ENCODE data around the gene CDV3.
"Not testable (repeated sequence)": the region's sequence is repeated elsewhere in the genome, so short reads cannot be mapped to it uniquely, and the experiment has no call there.

The CDV3 gene, protein sequence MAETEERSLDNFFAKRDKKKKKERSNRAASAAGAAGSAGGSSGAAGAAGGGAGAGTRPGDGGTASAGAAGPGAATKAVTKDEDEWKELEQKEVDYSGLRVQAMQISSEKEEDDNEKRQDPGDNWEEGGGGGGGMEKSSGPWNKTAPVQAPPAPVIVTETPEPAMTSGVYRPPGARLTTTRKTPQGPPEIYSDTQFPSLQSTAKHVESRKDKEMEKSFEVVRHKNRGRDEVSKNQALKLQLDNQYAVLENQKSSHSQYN

DNA sequence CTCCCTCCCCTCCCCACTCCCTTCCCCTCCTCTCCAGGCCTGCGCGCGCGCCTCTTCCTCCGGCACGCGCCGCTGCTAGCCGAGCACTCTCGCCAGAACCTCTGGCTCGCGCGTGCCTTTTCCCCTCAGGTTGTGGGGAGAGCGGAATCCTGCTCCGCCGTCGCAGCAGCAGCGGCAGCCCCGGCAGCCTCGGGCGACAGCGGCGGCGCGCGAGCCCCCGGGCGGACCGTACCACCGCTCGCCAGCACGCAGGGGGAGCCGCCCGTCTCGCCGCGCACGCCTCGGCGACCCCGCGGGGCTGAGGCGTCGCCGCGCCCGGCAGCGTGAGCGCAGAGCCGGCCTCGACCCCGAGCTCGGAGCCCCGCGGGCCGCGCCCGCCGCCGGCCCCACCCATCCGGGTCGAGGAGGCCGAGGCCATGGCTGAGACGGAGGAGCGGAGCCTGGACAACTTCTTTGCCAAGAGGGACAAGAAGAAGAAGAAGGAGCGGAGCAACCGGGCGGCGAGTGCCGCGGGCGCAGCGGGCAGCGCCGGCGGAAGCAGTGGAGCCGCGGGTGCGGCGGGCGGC lies at the start of gene CDV3:
CDV3 (plus strand) TSS at position 58 of the 566 bp plus-strand sequence; CDS start at position 417, 359 bp downstream.
- no peak for DNase-seq

DNA sequence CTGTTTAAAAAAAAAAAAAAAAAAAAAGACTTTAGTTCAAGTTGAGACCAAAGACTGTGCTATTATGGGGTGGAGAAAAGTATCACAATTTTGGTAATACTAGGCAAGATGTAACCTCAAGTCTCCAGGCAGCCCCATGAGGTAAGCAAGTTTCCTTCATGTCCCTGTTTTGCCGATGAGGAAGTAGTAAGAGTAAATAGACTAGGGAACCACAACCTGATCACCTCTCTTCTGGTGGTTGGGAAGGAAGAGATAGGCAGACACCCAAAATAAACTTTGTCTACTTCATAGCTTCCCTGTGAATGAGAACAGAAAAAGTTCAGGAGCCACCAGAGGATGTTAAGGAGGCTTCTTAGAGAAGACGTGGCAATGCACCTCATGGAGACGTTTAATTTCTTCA lies 49.7 kb upstream of the CDV3 start:
- not testable (repeated sequence) for DNase-seq

DNA sequence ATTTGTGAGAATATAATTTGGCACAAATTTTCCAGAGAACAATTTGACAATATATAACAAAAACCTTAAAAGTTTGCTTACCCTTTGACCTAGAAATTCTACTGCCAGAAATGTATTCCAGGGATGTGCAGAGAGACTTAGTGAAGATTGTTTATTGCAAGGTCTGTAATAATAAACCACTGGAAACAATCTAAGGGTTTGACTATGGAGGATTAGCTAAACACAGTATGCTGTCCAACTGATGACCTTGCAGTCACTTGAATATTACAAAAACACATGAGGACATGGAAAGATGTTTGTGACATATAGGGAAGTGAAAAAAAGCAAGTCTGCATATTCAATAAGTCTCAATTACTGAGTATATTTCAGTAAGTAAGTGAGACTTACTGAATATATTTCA lies 48.1 kb upstream of the CDV3 start:
- DNase-seq = no peak

DNA sequence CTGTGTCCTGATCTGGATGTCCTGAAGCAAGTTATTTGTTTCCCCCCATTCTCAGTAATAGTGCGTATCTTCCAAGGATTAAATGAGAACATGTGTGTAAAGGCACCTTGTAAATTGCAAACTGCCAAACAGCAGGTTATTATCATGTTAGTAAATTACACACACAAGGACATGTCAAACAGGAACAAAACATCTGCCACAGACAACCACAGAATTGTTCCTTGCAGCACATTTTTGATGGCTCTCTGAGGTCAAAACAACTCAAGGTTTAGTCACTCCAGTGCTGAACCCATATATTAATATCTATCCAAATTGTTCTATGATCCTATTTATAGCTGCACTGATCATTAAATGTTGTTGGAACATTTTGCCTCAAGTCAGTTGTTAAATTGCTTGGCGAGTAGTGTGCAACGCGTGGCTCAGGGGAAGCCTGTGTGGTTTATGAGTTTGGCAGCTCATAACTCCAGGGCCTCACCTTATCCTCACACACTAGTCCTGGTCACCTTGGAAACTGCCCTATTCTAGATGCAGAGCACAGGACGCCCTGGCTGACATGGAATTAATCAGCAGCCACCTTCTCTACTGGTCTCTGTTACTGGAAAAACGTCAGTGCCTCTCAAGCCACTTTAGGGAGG lies 46.3 kb upstream of the CDV3 start:
- no peak for DNase-seq

DNA sequence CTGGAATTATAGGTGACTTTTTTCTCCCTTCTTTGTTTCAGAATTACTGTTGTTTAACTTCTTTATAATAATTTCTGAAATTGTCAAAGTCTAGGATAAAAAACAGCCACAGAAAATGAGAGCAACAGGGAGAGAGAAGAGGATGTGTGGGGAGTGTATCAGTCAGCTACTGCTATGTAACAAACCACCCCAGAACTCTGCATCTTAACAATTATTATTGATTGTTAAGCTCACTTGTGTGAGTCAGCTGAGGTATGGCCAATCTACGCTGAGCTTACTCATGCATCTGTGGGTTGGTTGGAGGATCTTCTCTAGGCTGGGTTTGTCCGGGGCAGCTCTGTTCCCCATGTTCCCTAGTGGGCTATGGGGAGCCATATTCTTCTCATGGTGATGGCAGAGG lies 43.7 kb upstream of the CDV3 start:
- DNase-seq = no peak

DNA sequence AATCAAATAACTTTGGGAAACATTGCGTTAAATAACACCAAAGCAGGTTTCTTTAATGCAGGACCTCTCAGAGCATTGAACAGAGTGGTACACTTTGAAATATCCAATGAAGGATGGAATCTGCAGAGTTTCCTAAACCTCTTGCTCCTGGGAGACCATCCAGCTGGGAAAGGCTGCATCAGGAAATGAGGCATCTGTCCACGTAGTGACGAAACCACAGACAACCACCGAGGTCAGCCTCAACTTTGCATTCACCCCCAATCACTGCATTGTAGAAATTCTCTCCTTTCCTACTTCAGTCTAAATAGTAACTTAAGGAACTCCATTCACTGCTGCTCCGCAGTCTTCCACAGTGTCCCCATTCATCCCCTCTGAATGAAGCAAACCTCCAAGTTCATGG lies 41.5 kb upstream of the CDV3 start:
- DNase-seq = no peak

DNA sequence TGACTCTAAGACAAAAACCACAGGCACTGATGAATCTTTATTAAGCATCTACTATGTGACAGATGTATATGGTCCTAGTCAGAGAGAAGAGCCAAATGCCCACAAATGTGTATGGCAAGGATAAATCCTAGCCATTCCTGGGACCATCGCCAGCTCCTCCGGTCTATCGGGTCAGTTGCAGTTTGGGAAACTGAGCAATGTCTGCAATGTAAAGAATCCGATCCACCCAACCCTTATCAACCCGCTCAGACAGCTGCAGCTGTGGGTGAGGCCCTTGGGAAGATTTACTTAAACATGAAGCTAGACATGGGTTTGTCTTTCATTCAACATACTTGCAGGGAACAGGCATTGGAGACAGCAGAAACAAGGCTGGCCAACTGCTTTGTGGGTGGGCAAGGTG lies 40.5 kb upstream of the CDV3 start:
- no peak for DNase-seq

DNA sequence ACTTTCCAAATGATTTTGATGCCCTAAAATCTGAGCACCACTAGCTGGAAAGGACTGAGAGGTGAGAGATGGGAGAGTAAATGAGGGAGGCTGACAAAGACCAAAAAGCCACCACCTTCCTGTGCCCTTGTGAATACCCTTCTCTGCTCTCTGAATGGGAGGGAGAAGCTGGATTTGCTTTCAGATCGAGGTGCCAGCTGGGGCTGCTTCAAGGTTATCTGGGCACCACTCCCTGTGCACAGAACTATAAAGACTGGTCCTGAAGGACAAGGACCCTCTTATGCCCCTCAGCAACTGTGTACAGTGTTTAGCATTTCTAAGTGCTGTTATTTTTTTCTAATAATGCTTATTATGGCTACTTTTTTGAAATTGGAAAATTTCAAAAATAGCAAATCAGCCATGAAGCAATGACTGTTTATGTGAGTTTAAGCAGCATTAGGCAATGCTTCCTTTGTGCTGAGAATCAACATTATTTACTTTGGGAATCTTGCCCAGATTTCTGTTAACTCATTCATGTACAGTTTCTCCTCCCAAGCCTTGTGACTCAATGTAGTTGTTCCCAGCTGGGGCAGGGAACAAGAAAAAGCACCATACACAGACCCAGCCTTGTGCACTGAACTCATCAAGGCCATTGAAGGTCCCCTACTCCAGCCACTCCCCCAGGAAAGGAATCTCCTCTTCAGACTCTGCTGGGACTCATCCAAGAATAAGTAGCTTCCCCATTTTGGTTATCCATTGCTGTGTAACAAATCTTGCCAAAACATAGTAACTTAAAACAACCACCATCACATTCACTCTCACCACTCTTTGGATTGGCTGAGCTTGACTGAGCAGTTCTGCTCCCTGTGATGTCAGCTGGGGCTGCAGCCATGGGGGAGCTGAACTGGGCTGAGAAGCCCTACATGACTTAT lies 37.3 kb upstream of the CDV3 start:
- peak; percentile 79 to 89 for DNase-seq

DNA sequence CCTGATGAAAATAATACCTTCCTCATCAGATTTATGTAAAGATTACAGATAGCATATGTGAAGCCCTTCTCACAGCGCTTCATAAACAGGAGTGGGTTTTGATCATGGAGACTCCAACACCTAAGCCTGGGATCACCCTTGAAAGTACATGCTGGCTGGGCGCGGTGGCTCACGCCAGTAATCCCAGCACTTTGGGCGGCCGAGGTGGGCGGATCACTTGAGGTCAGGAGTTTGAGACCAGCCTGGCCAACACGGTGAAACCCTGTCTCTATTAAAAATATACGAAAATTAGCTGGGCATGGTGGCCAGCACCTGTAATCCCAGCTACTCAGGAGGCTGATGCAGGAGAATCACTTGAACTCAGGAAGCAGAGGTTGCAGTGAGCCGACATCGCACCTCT lies 36.4 kb upstream of the CDV3 start:
- DNase-seq = not testable (repeated sequence)

DNA sequence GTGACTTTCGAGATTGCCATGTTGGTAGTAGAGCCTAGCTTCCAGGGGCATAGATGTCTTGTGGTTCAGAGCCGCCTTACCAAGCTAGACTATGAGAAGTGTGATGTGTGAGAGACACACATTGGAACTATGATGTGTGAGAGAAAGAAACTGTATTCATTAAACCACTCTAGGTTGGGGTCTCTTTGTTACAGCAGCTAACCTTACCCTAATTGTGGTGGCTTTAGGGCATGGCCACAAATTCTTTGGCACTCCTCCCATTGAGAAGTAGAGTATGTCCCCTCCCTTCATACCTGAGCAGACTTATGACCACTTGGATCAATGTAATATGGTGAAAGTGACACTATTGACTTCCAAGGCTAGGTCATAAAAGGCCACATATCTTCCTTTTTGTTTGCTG lies 35.3 kb upstream of the CDV3 start:
- no peak for DNase-seq

DNA sequence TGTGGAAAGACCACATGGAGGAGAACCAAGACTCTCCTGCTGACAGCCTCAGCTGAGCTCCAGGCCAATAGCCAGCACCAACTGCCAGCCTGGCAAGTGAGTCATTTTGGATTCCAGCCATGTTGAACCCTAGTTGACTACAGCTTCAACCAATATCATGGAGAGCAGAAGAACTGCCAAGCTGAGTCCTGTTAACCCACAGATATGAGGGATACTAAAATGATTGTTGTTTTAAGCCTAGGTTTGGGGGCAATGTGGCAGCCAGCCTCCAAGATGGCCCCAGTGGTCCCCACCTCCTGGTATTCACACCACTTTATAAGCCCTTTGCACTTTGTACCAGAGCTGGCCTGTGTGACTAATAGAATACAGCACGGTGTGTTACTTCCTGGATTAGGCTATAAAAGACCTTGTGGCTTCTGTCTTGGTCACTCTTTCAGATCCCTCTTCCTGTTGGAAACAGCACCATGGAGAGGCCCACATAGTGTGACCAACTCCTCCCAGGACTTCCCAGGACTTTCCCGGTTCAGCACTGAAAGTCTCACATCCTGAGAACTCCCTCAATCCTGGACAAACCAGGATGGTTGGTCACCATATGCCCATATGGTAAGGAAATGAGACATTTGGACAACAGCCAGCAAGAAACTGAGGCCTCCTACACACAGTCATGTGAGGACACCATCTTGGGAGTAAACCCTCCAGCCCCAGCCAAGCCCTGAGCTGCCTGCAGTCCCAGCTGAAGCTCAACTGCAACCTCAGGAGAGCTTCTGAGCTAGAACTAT lies 32.4 kb upstream of the CDV3 start:
- peak; percentile 59 to 96 for DNase-seq

DNA sequence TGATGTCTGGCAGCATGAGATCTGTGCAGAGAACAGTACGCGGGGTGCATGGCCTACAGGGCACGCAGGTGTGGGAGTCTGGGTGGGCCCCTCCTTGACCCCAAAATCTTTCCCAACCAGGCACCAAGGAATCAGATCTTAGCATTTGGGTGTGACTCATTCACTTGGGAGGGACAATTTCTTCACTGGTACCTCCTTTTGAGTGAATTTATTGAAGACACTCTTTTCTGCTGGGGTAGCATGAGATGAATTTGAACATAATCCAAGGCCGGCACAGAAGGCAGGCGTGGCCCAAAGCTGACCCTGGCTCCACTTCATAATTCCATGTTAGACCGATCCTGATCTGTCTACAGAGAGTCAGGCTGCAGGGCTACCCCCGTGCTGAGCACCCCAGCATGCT lies 30.6 kb upstream of the CDV3 start:
- DNase-seq = no peak

DNA sequence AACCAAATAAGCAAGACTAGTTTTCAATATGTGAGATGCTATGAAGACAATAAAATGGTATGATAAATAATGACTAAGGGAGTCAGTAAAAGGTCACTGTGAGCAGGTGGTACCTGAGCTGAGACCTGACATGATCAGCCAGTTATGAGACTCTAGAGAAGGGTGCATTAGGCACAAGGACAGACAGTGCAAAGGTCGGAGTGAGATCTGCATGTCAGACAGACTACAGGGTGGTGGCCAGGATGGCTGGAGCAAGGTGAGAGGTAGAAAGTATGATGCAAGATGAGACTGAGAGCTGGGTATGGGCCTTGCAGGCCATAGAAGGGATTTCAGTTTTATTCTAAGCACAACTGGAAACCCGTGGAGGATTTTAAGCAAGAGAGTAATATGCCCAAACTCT lies 28.5 kb upstream of the CDV3 start:
- DNase-seq = not testable (repeated sequence)

DNA sequence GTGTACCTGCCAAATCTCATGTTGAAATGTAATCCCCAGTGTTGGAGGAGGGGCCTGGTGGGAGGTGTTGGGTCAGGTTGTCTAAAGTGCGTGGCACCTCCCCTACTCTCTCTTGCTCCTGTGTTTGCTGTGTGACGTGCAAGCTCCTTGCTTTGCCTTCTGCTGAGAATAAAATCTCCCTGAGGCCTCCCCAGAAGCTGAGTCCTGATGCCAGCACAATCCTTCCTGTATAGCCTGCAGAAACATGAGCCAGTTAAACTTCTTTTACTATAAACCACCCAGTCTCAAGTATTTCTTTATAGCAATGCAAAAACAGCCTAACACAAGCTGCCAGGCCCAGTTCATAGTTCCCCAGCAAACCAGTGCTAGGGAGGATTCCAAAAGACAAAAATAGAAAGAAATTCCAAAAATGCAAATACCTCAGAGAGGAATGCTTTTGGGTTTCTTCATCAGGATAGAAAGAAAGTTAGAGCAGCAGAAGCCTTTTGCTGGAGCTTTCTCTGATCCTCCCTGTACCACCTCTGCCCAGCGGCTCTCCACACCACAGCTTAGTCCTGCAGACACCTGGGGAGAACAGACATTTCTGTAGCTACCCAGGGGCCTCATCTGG lies 25.9 kb upstream of the CDV3 start:
- no peak for DNase-seq

DNA sequence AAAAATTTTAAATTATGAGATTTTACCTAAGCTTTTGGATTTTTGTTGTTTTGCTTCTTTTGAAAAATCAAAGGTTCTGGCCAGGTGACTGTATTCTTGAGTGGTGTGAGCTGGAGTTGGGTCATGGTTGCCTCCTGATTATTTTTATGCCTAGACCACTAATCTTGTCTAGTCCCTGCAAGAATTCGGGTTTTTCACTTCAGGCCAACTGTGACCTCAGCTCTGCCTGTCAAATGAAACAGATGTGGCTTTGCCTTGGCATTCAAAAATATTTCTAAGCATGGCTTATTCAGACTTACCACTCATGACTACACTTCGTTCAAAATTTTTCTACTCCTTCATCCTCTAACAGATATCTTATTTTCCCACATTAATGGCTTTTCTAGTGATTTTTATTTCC lies 25.4 kb upstream of the CDV3 start:
- no peak for DNase-seq

DNA sequence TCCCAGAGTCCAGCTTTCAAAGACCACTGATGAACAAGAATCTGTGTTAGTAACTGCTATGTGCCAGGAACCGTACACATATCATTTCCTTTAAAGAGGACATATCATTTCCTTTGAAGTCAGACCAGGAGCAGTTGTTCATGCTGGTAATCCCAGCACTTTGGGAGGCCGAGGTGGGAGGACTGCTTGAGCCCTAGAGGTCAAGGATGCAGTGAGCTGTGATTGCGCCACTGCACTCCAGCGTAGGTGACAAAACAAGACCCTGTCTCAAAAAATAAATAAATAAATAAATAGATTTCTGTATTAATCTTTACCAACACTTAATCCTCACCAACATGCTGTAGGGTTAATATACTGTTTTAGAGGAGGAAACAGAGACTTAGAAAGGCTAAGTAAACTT lies 23.9 kb upstream of the CDV3 start:
- DNase-seq = no peak

DNA sequence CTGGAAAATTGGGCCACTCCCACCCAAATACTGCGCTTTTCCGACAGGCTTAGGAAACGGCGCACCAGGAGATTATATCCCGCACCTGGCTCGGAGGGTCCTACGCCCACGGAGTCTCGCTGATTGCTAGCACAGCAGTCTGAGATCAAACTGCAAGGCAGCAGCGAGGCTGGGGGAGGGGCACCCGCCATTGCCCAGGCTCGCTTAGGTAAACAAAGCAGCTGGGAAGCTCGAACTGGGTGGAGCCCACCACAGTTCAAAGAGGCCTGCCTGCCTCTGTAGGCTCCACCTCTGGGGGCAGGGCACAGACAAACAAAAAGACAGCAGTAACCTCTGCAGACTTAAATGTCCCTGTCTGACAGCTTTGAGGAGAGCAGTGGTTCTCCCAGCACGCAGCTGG lies 21.9 kb upstream of the CDV3 start:
- not testable (repeated sequence) for DNase-seq

DNA sequence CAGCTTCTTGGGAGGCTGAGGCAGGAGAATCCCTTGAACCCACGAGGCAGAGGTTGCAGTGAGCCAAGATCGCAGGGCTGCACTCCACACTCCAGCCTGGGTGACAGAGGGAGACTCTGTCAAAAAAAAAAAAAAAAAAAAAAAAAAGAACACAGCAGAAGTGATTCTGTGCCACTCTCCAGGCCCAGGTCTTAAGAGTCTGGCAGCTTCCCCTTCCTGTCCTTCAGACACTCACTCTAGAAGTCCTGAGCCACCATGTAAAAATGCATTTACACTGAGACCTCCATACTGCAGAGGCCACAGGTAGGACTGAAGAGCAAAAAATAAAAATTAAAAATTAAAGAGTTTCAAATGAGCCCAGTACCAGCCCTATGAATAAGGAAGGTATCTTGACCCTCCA lies 11.8 kb upstream of the CDV3 start:
- no peak for DNase-seq

DNA sequence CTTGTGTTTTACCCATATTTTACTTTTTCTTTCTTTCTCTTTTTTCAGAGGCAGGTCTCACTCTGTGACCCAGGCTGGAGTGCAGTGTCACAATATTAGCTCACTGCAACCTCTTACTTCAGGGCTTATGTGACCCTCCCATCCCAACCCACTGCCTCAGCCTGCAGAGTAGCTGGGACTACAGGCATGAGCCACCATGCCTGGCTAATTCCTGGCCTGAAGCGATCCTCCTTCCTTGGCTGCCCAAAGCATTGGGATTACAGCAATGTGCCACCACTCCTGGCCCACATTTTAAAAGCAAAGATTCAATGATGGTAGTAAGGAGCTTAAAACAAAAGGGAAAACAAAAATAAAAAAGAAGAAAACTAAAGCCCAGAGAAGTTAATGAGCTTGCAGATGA lies 11.1 kb upstream of the CDV3 start:
- no peak for DNase-seq

DNA sequence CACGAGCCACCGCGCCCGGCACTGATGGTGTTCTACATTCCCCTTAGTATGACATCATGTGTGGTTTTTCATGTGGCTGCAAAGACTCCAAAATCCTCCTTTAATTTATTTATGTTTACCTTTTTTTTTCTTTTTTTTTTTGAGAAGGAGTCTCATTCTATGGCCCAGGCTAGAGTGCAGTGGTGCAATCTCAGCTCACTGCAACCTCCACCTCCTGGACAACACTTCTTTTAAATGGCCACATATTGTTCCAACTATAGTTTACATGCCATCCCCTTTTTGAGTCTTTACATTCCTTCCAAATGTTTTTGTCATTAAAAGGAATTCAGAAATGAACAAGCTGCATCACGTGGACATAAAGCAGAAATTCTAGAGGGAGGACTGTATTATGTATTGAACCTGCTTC lies 10.3 kb upstream of the CDV3 start:
- no peak for DNase-seq

DNA sequence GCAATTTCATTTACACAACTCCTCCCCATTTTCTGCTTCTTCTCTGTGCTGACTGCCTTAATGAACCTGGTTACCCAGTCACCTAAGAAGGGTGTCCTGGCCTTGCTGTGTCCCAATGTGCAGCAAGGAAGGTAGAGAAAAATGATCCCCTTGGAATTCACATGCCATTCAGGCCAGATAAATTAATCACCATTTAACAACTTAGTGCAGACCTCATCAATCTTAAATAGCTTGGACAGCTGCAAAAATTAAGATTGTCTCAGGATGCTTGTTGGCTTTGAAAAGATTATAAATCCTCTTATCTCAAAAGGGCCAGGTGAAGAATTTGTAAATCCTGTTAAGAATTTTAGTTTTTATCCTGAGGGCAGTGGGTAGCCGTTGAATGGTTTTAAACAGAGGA lies 9.7 kb upstream of the CDV3 start:
- DNase-seq = no peak

DNA sequence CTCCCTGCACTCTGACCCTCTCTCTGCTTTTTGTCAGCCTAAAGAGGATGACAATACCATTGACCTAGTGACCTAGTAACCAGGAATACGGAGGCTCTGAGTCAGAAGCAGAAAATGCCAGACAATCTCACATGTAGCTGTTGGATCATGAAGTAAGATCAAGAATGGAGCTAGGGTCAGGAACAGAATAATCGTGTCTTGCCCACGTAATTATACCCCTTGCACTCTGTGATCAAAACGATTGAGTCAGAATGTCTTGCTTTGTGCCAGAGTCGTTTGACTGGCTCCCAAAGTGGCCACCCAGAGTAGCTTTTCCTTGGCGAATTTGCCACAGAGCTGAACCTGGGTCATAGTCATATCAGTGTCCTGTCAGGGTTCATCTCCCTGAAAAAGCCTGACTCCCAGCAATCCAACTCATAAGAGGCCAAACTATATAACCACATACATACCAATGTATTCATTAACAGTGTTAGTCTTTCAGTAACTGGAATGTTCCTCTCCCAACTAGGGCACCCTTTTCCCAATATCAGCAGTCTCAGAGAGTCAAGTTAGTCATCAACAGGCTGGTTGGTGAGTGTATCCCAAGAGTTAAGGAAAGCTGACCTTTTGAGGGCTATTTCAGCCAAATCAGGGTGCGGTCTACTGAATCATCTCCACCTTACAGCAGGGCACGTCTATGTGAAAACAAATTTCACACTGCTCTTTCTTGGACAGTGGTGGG lies 5.0 kb upstream of the CDV3 start:
- no peak for DNase-seq
